GM20431 (cell line): ENCODE results near the gene PTBP1.
"Not testable (repeated sequence)": the region's sequence is repeated elsewhere in the genome, so short reads cannot be mapped to it uniquely, and the experiment has no call there.

Experiments used
- in situ Hi-C: fragments of 300-500 bp; cut with MseI, MboI; formaldehyde crosslinking; loops from one replicate; pipeline ENCODE4 v1.15.0; 2020; ENCODE audit warnings: low sequenced_read_pairs; ENCODE audit not compliant: unreplicated experiment

PTBP1 gene

GRCh38 chr19:850221-850978 is 53.1 kb downstream of the PTBP1 start:
- in situ Hi-C loops, result no loop called here

GRCh38 chr19:850979-851335 is 53.7 kb downstream of the PTBP1 start:
- in situ Hi-C loops, result no loop called here

- in situ Hi-C loops, result no loop called here
Observed at GRCh38 chr19:852136-853013, 55.1 kb downstream of the PTBP1 start, which contains the start of gene ELANE. ELANE (plus strand) TSS chr19:852303; CDS start chr19:852329, 26 bp downstream.

DNA sequence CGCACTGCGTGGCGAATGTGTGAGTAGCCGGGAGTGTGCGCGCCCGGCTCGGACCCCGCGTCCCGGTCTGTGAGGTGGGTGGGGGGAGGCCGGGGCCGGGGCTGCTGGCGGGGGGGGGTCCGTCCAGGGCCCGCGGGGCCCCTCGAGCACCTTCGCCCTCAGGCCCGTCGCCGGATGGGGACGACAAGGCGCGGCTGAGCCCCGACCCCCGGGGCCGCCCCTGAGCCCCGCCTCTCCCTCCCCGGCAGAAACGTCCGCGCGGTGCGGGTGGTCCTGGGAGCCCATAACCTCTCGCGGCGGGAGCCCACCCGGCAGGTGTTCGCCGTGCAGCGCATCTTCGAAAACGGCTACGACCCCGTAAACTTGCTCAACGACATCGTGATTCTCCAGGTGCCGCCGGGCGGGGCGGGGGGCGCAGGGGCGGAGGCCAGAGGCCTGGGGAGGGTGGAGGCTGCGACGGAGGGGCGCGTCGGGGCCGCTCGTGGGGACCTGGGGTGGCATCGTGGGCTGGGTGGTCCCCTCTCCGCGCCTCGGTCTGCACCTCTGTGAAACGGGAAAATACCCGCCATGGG is 55.8 kb downstream of the PTBP1 start:
- in situ Hi-C loops, result no loop called here

DNA sequence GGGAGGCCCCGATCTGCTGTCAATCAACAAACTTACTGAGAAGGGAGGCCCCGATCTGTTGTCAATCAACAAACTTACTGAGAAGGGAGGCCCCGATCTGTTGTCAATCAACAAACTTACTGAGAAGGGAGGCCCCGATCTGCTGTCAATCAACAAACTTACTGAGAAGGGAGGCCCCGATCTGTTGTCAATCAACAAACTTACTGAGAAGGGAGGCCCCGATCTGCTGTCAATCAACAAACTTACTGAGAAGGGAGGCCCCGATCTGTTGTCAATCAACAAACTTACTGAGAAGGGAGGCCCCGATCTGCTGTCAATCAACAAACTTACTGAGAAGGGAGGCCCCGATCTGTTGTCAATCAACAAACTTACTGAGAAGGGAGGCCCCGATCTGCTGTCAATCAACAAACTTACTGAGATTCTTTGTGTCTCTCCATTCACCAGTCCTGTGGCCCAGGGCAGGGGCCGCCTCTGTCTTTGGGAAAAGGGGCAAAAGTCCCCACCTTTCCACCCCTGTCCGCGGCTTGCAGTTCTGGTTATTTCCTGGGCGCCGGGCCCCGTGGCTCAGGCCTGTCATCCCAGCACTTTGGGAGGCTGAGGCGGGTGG is 56.5 kb downstream of the PTBP1 start:
- in situ Hi-C loops, result not testable (repeated sequence)

GRCh38 chr19:854549-854948 is 57.3 kb downstream of the PTBP1 start:
- in situ Hi-C loops, result no loop called here

DNA sequence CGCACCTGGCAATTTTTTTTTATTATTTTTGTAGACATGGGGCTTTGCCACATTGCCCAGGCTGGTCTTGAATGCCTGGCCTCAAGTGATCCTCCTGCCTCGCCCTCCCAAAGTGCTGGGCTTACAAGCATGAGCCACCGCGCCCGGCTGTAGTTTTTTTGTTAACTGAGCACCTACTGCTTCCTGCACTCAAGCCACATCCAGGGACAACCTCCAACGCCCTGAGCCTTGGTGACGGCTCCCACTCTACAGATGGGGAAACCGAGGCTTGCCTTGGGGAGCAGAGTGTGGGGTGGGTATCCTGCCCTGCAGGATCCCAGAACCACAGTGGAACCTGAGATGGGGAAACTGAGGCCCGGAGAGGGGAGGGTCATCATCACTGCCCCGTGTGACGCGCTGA is 57.9 kb downstream of the PTBP1 start:
- in situ Hi-C loops, result no loop called here

- in situ Hi-C loops, result no loop called here
Observed at GRCh38 chr19:855566-856120, 58.4 kb downstream of the PTBP1 start.

GRCh38 chr19:858284-858683 is 61.0 kb downstream of the PTBP1 start:
- in situ Hi-C loops, result no loop called here

GRCh38 chr19:858868-859843 is 61.9 kb downstream of the PTBP1 start, which contains the start of gene CFD:
CFD (plus strand) TSS chr19:859664; CDS start chr19:859690, 26 bp downstream.
- in situ Hi-C loops, result no loop called here

DNA sequence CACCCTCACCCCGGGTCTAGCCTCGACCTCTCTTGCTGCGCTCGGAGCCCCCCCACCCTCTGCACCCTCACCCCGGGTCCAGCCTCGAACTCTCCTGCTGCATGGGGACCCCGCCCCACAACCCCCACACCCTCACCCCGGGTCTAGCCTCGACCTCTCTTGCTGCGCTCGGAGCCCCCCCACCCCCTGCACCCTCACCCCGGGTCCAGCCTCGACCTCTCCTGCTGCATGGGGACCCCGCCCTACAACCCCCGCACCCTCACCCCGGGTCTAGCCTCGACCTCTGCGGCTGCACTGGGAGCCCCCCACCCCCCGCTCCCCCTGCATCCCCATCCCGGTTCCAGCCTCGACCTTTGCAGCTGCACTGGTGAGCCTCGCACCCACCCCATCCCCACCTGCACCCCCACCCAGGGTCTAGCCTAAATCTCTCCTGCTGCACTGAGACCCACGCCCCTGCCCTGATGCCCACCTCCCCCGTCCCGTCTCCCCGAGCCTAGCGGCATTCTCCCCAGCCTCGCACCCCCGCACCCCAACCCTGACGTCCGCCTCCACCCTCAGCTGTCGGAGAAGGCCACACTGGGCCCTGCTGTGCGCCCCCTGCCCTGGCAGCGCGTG is 64.0 kb downstream of the PTBP1 start:
- in situ Hi-C loops, result loop anchor here (10.0 kb wide), 1 partner anchor 64 kb away; the partner anchor contains the start of gene ARID3A
